GM12878 (cell line): ENCODE measurements around the gene FLT1. TPM values are rescaled to one million over a fixed set of nuclear protein-coding genes. Genes with fewer than 3 reads are reported as not detected.

Experiments used
- ATAC-seq: fragments of 200-7000 bp; cut with Tn5 transposase; 3 replicates; pipeline ENCODE4 v1.9.1; 2020; ENCODE audit warnings: mild to moderate bottlenecking, moderate library complexity
- BruUV-seq: library from RNA; stranded (reverse); fragments of 400-500 nt; replicated peaks from 2 replicates; lab custom pipeline; 2021; lab: Mats Ljungman, UMichigan
- CTCF ChIA-PET: fragments of 300-600 bp; sonication (Branson Sonifier 250); formaldehyde crosslinking; extraction: SDS; loops from one replicate; lab custom pipeline; 2021; ENCODE audit warnings: inconsistent platforms; lab: Yijun Ruan, JAX
- POLR2A ChIA-PET: fragments of 350-600 bp; formaldehyde crosslinking; extraction: SDS; loops from one replicate; lab custom pipeline; 2021; ENCODE audit warnings: inconsistent platforms; lab: Charles Lee
- RAD21 ChIA-PET: fragments of 300-600 bp; sonication (Branson Sonifier 250); formaldehyde crosslinking; loops from one replicate; lab custom pipeline; 2023; ENCODE audit warnings: antibody characterized with exemption; ENCODE audit not compliant: unreplicated experiment; lab: Charles Lee
- SMC1A ChIA-PET: fragments of 300-600 bp; sonication (Branson Sonifier 250); formaldehyde crosslinking; loops from one replicate; lab custom pipeline; 2023; ENCODE audit not compliant: unreplicated experiment, uncharacterized antibody; lab: Charles Lee
- DNase-seq: peaks from one replicate; pipeline ENCODE4 v3.0.0-alpha.2; 2011; ENCODE audit warnings: low read depth, low spot score
- FAIRE-seq: peaks from 3 replicates; lab custom pipeline; 2011; peaks lifted over from hg19 to GRCh38; lab: Jason Lieb, UNC
- H2AFZ ChIP-seq: 2 replicates; pipeline ENCODE4 v1.6.0; 2011; ENCODE audit warnings: low read depth, low read length, control low read depth; ENCODE audit not compliant: control insufficient read depth
- H3K27ac ChIP-seq: 2 replicates; pipeline ENCODE4 v1.5.1; 2011; ENCODE audit warnings: control low read depth; ENCODE audit not compliant: control insufficient read depth, insufficient read depth
- H3K27me3 ChIP-seq, 2 experiments: replicated peaks in 1 of 2; 2 replicates each; pipeline versions ENCODE4 v1.6.0 to v1.6.1; 2011; ENCODE audit warnings: low read length in 1 of 2; ENCODE audit not compliant: control insufficient read depth in 2 of 2, insufficient read depth in 2 of 2
- H3K36me3 ChIP-seq, 2 experiments: 2 replicates each; pipeline ENCODE4 v1.5.1; 2011; ENCODE audit warnings: low read length in 1 of 2; ENCODE audit not compliant: control insufficient read depth in 2 of 2, insufficient read depth in 2 of 2
- H3K4me1 ChIP-seq: 2 replicates; pipeline ENCODE4 v1.6.1; 2011; ENCODE audit warnings: mild to moderate bottlenecking, low read length, moderate library complexity, mixed read lengths; ENCODE audit not compliant: control insufficient read depth, insufficient read depth
- H3K4me2 ChIP-seq: 2 replicates; pipeline ENCODE4 v1.6.0; 2011; ENCODE audit warnings: control low read depth; ENCODE audit not compliant: control insufficient read depth, insufficient read depth
- H3K4me3 ChIP-seq: fragments of 200-600 bp; sonication (generic); 2 replicates; pipeline ENCODE4 v1.5.1; 2016
- H3K79me2 ChIP-seq: 2 replicates; pipeline ENCODE4 v1.6.0; 2011; ENCODE audit warnings: low read length; ENCODE audit not compliant: control insufficient read depth, insufficient read depth
- H3K9ac ChIP-seq: 2 replicates; pipeline ENCODE4 v1.8.0; 2011; ENCODE audit warnings: low read length, control low read depth, mixed read lengths; ENCODE audit not compliant: control insufficient read depth, insufficient read depth
- H3K9me3 ChIP-seq: replicated peaks from 3 replicates; pipeline ENCODE4 v1.5.1; 2011; ENCODE audit warnings: mild to moderate bottlenecking, low read length; ENCODE audit not compliant: control insufficient read depth, insufficient read depth
- H4K20me1 ChIP-seq: 2 replicates; pipeline ENCODE4 v1.6.0; 2011; ENCODE audit not compliant: control insufficient read depth, insufficient read depth
- GATAD2B ChIP-seq: fragments of 450-650 bp; conservative IDR thresholded peaks from 2 replicates; pipeline ENCODE4 v1.6.1; 2017; ENCODE audit warnings: low read depth, mild to moderate bottlenecking, moderate library complexity
- JUNB ChIP-seq: IDR thresholded peaks from 2 replicates; pipeline ENCODE4 v1.6.1; 2016; ENCODE audit warnings: antibody characterized with exemption, mild to moderate bottlenecking
- PAX8 ChIP-seq: fragments of 450-650 bp; IDR thresholded peaks from 2 replicates; pipeline ENCODE4 v1.6.1; 2017; ENCODE audit warnings: mild to moderate bottlenecking, moderate library complexity
- SMAD5 ChIP-seq: IDR thresholded peaks from 2 replicates; pipeline ENCODE4 v1.6.1; 2016; ENCODE audit warnings: antibody characterized with exemption, low read depth
- SP1 ChIP-seq: IDR thresholded peaks from one replicate; pipeline ENCODE4 v1.6.1; 2011; ENCODE audit warnings: low read depth, low read length
- SREBF1 ChIP-seq: IDR thresholded peaks from 2 replicates; pipeline ENCODE4 v1.6.1; 2012; ENCODE audit warnings: mild to moderate bottlenecking, low read length
- TCF3 ChIP-seq: IDR thresholded peaks from 2 replicates; pipeline ENCODE4 v1.6.1; 2012; ENCODE audit warnings: low read depth, mild to moderate bottlenecking, low read length, borderline replicate concordance; ENCODE audit not compliant: insufficient read depth
- ZSCAN29 ChIP-seq: fragments of 450-650 bp; IDR thresholded peaks from 2 replicates; pipeline ENCODE4 v1.6.1; 2017; ENCODE audit warnings: mild to moderate bottlenecking, moderate library complexity
- WGBS: methylation state at CpG from one replicate; pipeline ENCODE4 v1.1.6; 2016; ENCODE audit warnings: low lambda C conversion rate; ENCODE audit not compliant: insufficient replicate concordance, insufficient coverage; ENCODE audit errors: missing lambda C conversion rate; 5-methylcytosine and 5-hydroxymethylcytosine counted together
- in situ Hi-C: fragments of 300-500 bp; cut with MboI; formaldehyde crosslinking; loops from 9 replicates; pipeline ENCODE4 v1.14.3; 2018; ENCODE audit warnings: mixed read lengths
- intact Hi-C: fragments of 100-400 bp; cut with micrococcal nuclease; formaldehyde crosslinking; loops from one replicate; pipeline ENCODE4 v1.14.2; 2022; ENCODE audit not compliant: unreplicated experiment
- polyA plus RNA-seq, 11 experiments: library from polyadenylated mRNA; depleted of rRNA in 4 of 11; unstranded in 6 of 11; stranded (reverse) in 5 of 11; fragments of >200 nt; fragmentation: Nextera tagmentation in 4 of 11; fragmentation: Illumina TruSeq in 1 of 11; extraction: Ambion mirVana in 4 of 11; extraction: Trizol in 1 of 11; gene quantifications; 1 replicate in 1 of 11; 2 replicates in 10 of 11; pipeline versions ENCODE4 v1.2.1 to v1.2.3, GENCODE V29; 2011 to 2016; ENCODE audit warnings: inconsistent platforms in 2 of 11, missing spikeins in 2 of 11, low read depth in 1 of 11
- total RNA-seq, 4 experiments: library from RNA; depleted of rRNA in 3 of 4; stranded (reverse); fragments of >200 nt in 3 of 4; fragmentation: Illumina TruSeq in 1 of 4; extraction: Trizol in 1 of 4; gene quantifications; 2 replicates each; pipeline versions ENCODE4 v1.2.1 to v1.2.3, GENCODE V29; 2013 to 2021
- TF ChIP-seq, protein P1 (sequence below): fragments of 450-650 bp; IDR thresholded peaks from 2 replicates; pipeline ENCODE4 v1.6.1; 2018; ENCODE audit warnings: mild to moderate bottlenecking, low read depth, moderate library complexity; ENCODE audit not compliant: partially characterized antibody
- TF ChIP-seq, protein P2 (sequence below): fragments of 450-650 bp; IDR thresholded peaks from 2 replicates; pipeline ENCODE4 v1.6.1; 2018; ENCODE audit warnings: borderline replicate concordance, mild to moderate bottlenecking; ENCODE audit not compliant: partially characterized antibody

Gene FLT1
- total and polyA plus RNA-seq, 10 of the 15 experiments (the other 5 are each of a cell fraction or from before 2014, with no cell fraction given): 0.55 to 5.6 (median 0.84) TPM

DNA sequence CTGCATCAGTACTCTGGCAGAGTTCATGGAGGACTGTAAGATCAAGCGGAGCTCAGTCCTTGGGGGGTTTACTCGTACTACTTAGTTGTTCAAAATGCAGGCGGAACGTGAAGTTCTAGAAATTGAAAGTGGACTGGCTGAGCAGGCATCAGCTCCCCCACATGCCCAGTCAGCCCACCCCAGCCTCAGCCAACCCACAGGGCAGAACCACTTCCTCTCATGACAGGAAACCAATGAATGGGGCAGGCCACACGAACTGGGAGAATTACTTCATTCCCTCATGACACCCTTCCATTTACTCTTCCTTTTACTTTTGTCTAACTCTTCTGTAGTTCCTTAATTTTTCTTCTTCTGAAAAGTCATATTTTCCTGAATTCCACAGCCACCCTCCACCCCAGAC, 71.9 kb downstream of the FLT1 start (continued):
- 0 out of 2 replicates have a peak, but pooled peaks have one; percentile 40 for TF ChIP-seq GATAD2B
- TF ChIP-seq JUNB: peak; percentile 23; the same call in 1 of the 2 replicates
- TF ChIP-seq ZSCAN29: no peak
- peak; percentile 59 for TF ChIP-seq SP1

DNA sequence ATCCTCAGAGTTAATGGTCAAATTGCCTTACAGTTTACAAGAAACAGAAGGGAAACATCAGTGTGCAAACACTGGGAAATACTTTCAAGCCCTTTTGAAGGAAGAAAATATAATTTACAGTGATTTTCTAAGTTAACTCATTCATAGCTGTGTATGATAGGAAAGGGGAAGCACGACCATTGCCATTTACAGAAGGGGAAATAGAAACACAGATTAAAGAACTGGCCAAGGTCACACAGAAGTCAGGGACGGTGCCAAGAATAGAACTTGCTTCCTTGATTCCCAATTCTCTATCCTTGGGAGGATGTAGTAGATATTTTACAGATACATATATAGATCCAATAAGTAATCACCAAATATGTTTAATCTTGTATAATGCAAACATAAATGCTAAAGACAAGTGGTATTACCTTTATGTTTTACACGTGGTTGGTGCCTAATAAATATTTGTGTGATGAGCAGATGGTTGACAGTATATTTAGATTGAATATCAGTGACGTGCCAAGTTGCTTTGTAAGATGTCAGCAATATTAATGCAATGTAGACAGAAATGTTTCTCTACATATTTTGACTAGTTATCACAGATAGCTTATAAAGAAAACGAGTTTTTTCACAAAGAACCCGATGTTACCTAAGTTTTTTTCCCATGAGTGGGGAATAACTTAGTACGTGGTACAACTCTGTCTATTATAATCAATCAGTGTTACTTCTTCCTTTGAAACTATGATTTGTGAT, 73.1 kb downstream of the FLT1 start:
- Histone ChIP-seq H3K9me3 (no peaks in the 10 kb centered on the region; the same call in 2 of the 3 replicates), H3K36me3 (peaks cover 0 to 4% of the 10 kb centered on the region in 2 experiments; a peak in 1 of 4 replicates), H3K4me1 (peaks cover 12% of the 10 kb centered on the region), H3K79me2 (no peaks in the 10 kb centered on the region; the same call in 1 of the 2 replicates), H3K4me2 (no peak overlapping the region), H2AFZ (no peak overlapping the region), H4K20me1 (no peaks in the 10 kb centered on the region), H3K27me3 (no peaks in the 10 kb centered on the region), H3K9ac (no peak overlapping the region), H3K4me3 (no peak overlapping the region), H3K27ac (no peak overlapping the region)
- CTCF ChIA-PET: interaction anchor here (0.6 to 1.4 kb wide), 7 partner anchors 8 to 214 kb away, joined by 3 to 7 read pairs (median 3); no protein-coding TSS in a partner anchor
- intact Hi-C loops: no loop called here
- TF ChIP-seq, protein P1, sequence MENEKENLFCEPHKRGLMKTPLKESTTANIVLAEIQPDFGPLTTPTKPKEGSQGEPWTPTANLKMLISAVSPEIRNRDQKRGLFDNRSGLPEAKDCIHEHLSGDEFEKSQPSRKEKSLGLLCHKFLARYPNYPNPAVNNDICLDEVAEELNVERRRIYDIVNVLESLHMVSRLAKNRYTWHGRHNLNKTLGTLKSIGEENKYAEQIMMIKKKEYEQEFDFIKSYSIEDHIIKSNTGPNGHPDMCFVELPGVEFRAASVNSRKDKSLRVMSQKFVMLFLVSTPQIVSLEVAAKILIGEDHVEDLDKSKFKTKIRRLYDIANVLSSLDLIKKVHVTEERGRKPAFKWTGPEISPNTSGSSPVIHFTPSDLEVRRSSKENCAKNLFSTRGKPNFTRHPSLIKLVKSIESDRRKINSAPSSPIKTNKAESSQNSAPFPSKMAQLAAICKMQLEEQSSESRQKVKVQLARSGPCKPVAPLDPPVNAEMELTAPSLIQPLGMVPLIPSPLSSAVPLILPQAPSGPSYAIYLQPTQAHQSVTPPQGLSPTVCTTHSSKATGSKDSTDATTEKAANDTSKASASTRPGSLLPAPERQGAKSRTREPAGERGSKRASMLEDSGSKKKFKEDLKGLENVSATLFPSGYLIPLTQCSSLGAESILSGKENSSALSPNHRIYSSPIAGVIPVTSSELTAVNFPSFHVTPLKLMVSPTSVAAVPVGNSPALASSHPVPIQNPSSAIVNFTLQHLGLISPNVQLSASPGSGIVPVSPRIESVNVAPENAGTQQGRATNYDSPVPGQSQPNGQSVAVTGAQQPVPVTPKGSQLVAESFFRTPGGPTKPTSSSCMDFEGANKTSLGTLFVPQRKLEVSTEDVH: no peak
- no peak for TF ChIP-seq SMAD5
- no peak for TF ChIP-seq PAX8
- TF ChIP-seq TCF3: no peak
- no peak for TF ChIP-seq SREBF1
- TF ChIP-seq, protein P2, sequence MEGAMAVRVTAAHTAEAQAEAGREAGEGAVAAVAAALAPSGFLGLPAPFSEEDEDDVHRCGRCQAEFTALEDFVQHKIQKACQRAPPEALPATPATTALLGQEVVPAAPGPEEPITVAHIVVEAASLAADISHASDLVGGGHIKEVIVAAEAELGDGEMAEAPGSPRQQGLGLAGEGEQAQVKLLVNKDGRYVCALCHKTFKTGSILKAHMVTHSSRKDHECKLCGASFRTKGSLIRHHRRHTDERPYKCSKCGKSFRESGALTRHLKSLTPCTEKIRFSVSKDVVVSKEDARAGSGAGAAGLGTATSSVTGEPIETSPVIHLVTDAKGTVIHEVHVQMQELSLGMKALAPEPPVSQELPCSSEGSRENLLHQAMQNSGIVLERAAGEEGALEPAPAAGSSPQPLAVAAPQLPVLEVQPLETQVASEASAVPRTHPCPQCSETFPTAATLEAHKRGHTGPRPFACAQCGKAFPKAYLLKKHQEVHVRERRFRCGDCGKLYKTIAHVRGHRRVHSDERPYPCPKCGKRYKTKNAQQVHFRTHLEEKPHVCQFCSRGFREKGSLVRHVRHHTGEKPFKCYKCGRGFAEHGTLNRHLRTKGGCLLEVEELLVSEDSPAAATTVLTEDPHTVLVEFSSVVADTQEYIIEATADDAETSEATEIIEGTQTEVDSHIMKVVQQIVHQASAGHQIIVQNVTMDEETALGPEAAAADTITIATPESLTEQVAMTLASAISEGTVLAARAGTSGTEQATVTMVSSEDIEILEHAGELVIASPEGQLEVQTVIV: no peak
- FAIRE-seq (no peak), ATAC-seq (0 out of 3 replicates have a peak, but pooled peaks have one; percentile 16), DNase-seq (no peak)
- WGBS: 78% methylated on average over 7 of the region's 7 CpGs
- in situ Hi-C loops: no loop called here
- no TSS peak for BruUV-seq
- RAD21 ChIA-PET: interaction anchor here (0.6 to 2.1 kb wide), 4 partner anchors 10 to 217 kb away, joined by 3 to 6 read pairs (median 5); no protein-coding TSS in a partner anchor
- POLR2A ChIA-PET: interaction anchor here (1.1 kb wide), 1 partner anchor 12 kb away, joined by 5 read pairs; no protein-coding TSS in a partner anchor
- SMC1A ChIA-PET: interaction anchor here (1.0 to 2.2 kb wide), 9 partner anchors 10 to 234 kb away, joined by 3 to 8 read pairs (median 4); no protein-coding TSS in a partner anchor
